GM12878 (cell line): ENCODE results near the gene KRTAP10-9.

Source experiments
- BCL3 ChIP-seq: IDR thresholded peaks from 2 replicates; pipeline ENCODE4 v1.6.1; 2011; ENCODE audit warnings: borderline replicate concordance, low read depth, mild to moderate bottlenecking, moderate library complexity, low read length; ENCODE audit not compliant: insufficient read depth, poor library complexity, severe bottlenecking
- CEBPB ChIP-seq, 2 experiments: fragments of 150-350 bp in 1 of 2; IDR thresholded peaks; 2 replicates each; pipeline ENCODE4 v1.6.1; 2012 to 2014; ENCODE audit warnings: low read depth in 2 of 2, low read length in 2 of 2, borderline replicate concordance in 1 of 2, inconsistent platforms in 1 of 2
- CTCF ChIP-seq, 3 experiments: IDR thresholded peaks in 2 of 3; conservative IDR thresholded peaks in 1 of 3; 2 replicates each; pipeline ENCODE4 v1.5.1; 2011; ENCODE audit warnings: low read depth in 3 of 3, low read length in 3 of 3, mild to moderate bottlenecking in 3 of 3, control low read depth in 2 of 3, moderate library complexity in 2 of 3, inconsistent platforms in 1 of 3, mixed read lengths in 1 of 3; ENCODE audit not compliant: control insufficient read depth in 2 of 3, insufficient read depth in 1 of 3; ENCODE audit errors: extremely low read depth in 1 of 3
- ETV6 ChIP-seq, 2 experiments: fragments of 450-650 bp in 1 of 2; IDR thresholded peaks in 1 of 2; conservative IDR thresholded peaks in 1 of 2; 2 replicates each; pipeline ENCODE4 v1.6.1; 2014; ENCODE audit warnings: antibody characterized with exemption in 1 of 2, borderline replicate concordance in 1 of 2, low read depth in 1 of 2, mild to moderate bottlenecking in 1 of 2, moderate library complexity in 1 of 2
- FOS ChIP-seq: IDR thresholded peaks from 3 replicates; pipeline ENCODE4 v1.6.1; 2011; ENCODE audit warnings: borderline replicate concordance; ENCODE audit not compliant: insufficient read length; ENCODE audit errors: extremely low read depth
- SP1 ChIP-seq: IDR thresholded peaks from one replicate; pipeline ENCODE4 v1.6.1; 2011; ENCODE audit warnings: low read depth, low read length

- TF ChIP-seq ETV6 (conservative IDR thresholded peaks at IDR 0.05 in 1 of 2, IDR thresholded peaks at IDR 0.05 in 1 of 2; ENCODE audit: borderline replicate concordance in 1 of 2, low read depth in 1 of 2) (no peak), FOS (no peak), CTCF (IDR thresholded peaks at IDR 0.05 in 2 of 3, conservative IDR thresholded peaks at IDR 0.05 in 1 of 3; ENCODE audit: control insufficient read depth in 2 of 3, extremely low read depth in 1 of 3, insufficient read depth in 1 of 3, low read depth in 3 of 3, low read length in 3 of 3) (no peak), SP1 (no peak), CEBPB (IDR thresholded peaks at IDR 0.05; ENCODE audit: borderline replicate concordance in 1 of 2, low read depth in 2 of 2, low read length in 2 of 2) (no peak), BCL3 (no peak)
Measured at GRCh38 chr21:44614961-44615391, 11.9 kb upstream of the KRTAP10-9 start.
